Left lung (tissue), 10 donors: ENCODE data around the gene ETV3. TPM values are rescaled to one million over a fixed set of nuclear protein-coding genes. Genes with fewer than 3 reads are reported as not detected.

Experiments used
- ATAC-seq: fragments of 200-7000 bp; cut with Tn5 transposase; one replicate; pipeline ENCODE4 v1.9.1; 2020; ENCODE audit warnings: moderate library complexity
- DNase-seq, 4 donors: peaks; one replicate each; pipeline ENCODE4 v3.0.0-alpha.2; 2013 to 2020
- H3K27ac ChIP-seq, 2 donors: fragments of 200-600 bp; sonication (generic) in 1 of 2; one replicate each; pipeline versions ENCODE4 v1.5.0 to v1.8.0; 2020 to 2021
- H3K27me3 ChIP-seq, 2 donors: fragments of 200-600 bp; sonication (generic) in 1 of 2; one replicate each; pipeline versions ENCODE4 v1.5.0 to v1.8.0; 2020 to 2021
- H3K36me3 ChIP-seq, 2 donors: fragments of 200-600 bp; sonication (generic) in 1 of 2; one replicate each; pipeline versions ENCODE4 v1.5.0 to v1.8.0; 2020 to 2021
- H3K4me1 ChIP-seq, 2 donors: fragments of 200-600 bp; one replicate each; pipeline ENCODE4 v1.8.0; 2021
- H3K4me3 ChIP-seq, 2 donors: fragments of 200-600 bp; sonication (generic) in 1 of 2; one replicate each; pipeline versions ENCODE4 v1.5.0 to v1.8.0; 2020 to 2021; ENCODE audit warnings: mild to moderate bottlenecking in 1 of 2
- H3K9me3 ChIP-seq, 2 donors: fragments of 200-600 bp; sonication (generic) in 1 of 2; one replicate each; pipeline versions ENCODE4 v1.5.0 to v1.8.0; 2020 to 2021
- intact Hi-C, 2 donors: fragments of 100-400 bp; cut with DNase I; formaldehyde crosslinking; loops; one replicate each; pipeline versions ENCODE4 v1.11.2 to v1.14.2; 2022
- polyA plus RNA-seq, 6 donors: library from polyadenylated mRNA; unstranded; fragments of 120-200 nt; gene quantifications; one replicate each; pipeline ENCODE4 v1.2.1, GENCODE V29; 2013; ENCODE audit not compliant: insufficient read length in 6 of 6
- total RNA-seq, 2 donors: library from RNA; stranded (reverse); fragmentation: NEBNext Ultra II Directional; extraction: Animal tissue kit (Norgen Biotek cat#: 25700); gene quantifications; one replicate each; pipeline ENCODE4 v1.2.1, GENCODE V29; 2021
- TF ChIP-seq, protein P1 (sequence below), 2 donors: fragments of 200-600 bp; sonication (generic) in 1 of 2; IDR thresholded peaks; one replicate each; pipeline versions ENCODE4 v1.5.0 to v1.8.0; 2021; ENCODE audit warnings: antibody characterized with exemption in 2 of 2
- donor health status: DM: no; HTN: yes; CAD: no.
- donor health status: DM: no; HTN: no; CAD: no.

ETV3 gene
- total and polyA plus RNA-seq, 8 donors = 22.6 to 28.2 (median 25.0) TPM

- ATAC-seq (no peak), DNase-seq (no peak)
- Histone ChIP-seq H3K9me3 (no peaks in the 10 kb centered on the region), H3K36me3 (no peaks in the 10 kb centered on the region), H3K4me1 (no peaks in the 10 kb centered on the region), H3K27me3 (no peaks in the 10 kb centered on the region), H3K4me3 (no peak overlapping the region), H3K27ac (no peak overlapping the region)
- TF ChIP-seq, protein P1, sequence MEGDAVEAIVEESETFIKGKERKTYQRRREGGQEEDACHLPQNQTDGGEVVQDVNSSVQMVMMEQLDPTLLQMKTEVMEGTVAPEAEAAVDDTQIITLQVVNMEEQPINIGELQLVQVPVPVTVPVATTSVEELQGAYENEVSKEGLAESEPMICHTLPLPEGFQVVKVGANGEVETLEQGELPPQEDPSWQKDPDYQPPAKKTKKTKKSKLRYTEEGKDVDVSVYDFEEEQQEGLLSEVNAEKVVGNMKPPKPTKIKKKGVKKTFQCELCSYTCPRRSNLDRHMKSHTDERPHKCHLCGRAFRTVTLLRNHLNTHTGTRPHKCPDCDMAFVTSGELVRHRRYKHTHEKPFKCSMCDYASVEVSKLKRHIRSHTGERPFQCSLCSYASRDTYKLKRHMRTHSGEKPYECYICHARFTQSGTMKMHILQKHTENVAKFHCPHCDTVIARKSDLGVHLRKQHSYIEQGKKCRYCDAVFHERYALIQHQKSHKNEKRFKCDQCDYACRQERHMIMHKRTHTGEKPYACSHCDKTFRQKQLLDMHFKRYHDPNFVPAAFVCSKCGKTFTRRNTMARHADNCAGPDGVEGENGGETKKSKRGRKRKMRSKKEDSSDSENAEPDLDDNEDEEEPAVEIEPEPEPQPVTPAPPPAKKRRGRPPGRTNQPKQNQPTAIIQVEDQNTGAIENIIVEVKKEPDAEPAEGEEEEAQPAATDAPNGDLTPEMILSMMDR (IDR thresholded peaks at IDR 0.05) = no peak
- intact Hi-C loops = loop anchor here (2.0 to 10.0 kb wide), 2 partner anchors 63 kb away; no protein-coding TSS in a partner anchor
These were observed 46.4 kb downstream of the ETV3 start for GRCh38 chr1:157091668-157092273.

GRCh38 chr1:157091186-157091585 is 47.0 kb downstream of the ETV3 start:
- TF ChIP-seq, protein P1 (IDR thresholded peaks at IDR 0.05) = no peak
- intact Hi-C loops = loop anchor here (2.0 to 10.0 kb wide), 2 partner anchors 64 kb away; no protein-coding TSS in a partner anchor
- H3K4me3 ChIP-seq = no peak overlapping the region
- no peaks in the 10 kb centered on the region for H3K27me3 ChIP-seq
- ATAC-seq (no peak), DNase-seq (no peak)
- no peaks in the 10 kb centered on the region for H3K9me3 ChIP-seq
- H3K27ac ChIP-seq = no peak overlapping the region
- no peaks in the 10 kb centered on the region for H3K4me1 ChIP-seq
- H3K36me3 ChIP-seq = no peaks in the 10 kb centered on the region

- Histone ChIP-seq H3K27me3 (no peaks in the 10 kb centered on the region), H3K27ac (no peak overlapping the region), H3K4me3 (no peak overlapping the region), H3K9me3 (no peaks in the 10 kb centered on the region), H3K36me3 (no peaks in the 10 kb centered on the region), H3K4me1 (peaks cover 0 to 4% of the 10 kb centered on the region in 2 donors)
- DNase-seq (no peak), ATAC-seq (no peak)
- intact Hi-C loops = loop anchor here (2.0 to 10.0 kb wide), 2 partner anchors 64 kb away; no protein-coding TSS in a partner anchor
- TF ChIP-seq, protein P1 (IDR thresholded peaks at IDR 0.05) = no peak
These were observed 47.4 kb downstream of the ETV3 start for GRCh38 chr1:157090771-157091170.

GRCh38 chr1:157090196-157090647 is 48.0 kb downstream of the ETV3 start:
- intact Hi-C loops = loop anchor here (2.0 to 10.0 kb wide), 2 partner anchors 65 kb away; no protein-coding TSS in a partner anchor
- Histone ChIP-seq H3K9me3 (no peaks in the 10 kb centered on the region), H3K27me3 (no peaks in the 10 kb centered on the region), H3K36me3 (no peaks in the 10 kb centered on the region), H3K4me3 (no peak overlapping the region), H3K27ac (no peak overlapping the region), H3K4me1 (peaks cover 0 to 7% of the 10 kb centered on the region in 2 donors)
- TF ChIP-seq, protein P1 (IDR thresholded peaks at IDR 0.05) = peak; percentile 95 to 97
- DNase-seq (peak; percentile 80 to 95 (median 88)), ATAC-seq (peak; percentile 97)

GRCh38 chr1:157089789-157090188 is 48.4 kb downstream of the ETV3 start:
- TF ChIP-seq, protein P1 (IDR thresholded peaks at IDR 0.05) = no peak
- no peaks in the 10 kb centered on the region for H3K27me3 ChIP-seq
- intact Hi-C loops = loop anchor here (2.0 to 10.0 kb wide), 2 partner anchors 65 kb away; no protein-coding TSS in a partner anchor
- H3K36me3 ChIP-seq = no peaks in the 10 kb centered on the region
- H3K4me3 ChIP-seq = no peak overlapping the region
- H3K9me3 ChIP-seq = no peaks in the 10 kb centered on the region
- ATAC-seq (peak; percentile 6), DNase-seq (no peak)
- peaks cover 0 to 9% of the 10 kb centered on the region in 2 donors for H3K4me1 ChIP-seq
- no peak overlapping the region for H3K27ac ChIP-seq
